HEK293 (cell line): ENCODE results near the gene DDX54.

Source experiments
- CTCF ChIA-PET: fragments of 350-600 bp; formaldehyde crosslinking; extraction: SDS; loops from one replicate; lab custom pipeline; 2021; ENCODE audit warnings: antibody characterized with exemption; lab: Yijun Ruan, JAX
- POLR2A ChIA-PET: fragments of 300-600 bp; formaldehyde crosslinking; extraction: SDS; loops from one replicate; lab custom pipeline; 2020; ENCODE audit warnings: antibody characterized with exemption, inconsistent platforms; lab: Yijun Ruan, JAX
- H3K27ac ChIP-seq: fragments of 200-500 bp; sonication (Bioruptor generic); 2 replicates; pipeline ENCODE4 v1.5.1; 2014; ENCODE audit warnings: low read depth, low read length, control low read depth, inconsistent platforms; ENCODE audit errors: extremely low read depth
- H3K36me3 ChIP-seq, 2 experiments: fragments of 200-500 bp in 1 of 2; sonication (Bioruptor generic) in 1 of 2; 1 replicate in 1 of 2; 2 replicates in 1 of 2; pipeline ENCODE4 v1.5.1; 2014 to 2017; ENCODE audit warnings: inconsistent platforms in 2 of 2, low read length in 2 of 2; ENCODE audit not compliant: control insufficient read depth in 2 of 2, insufficient read depth in 1 of 2
- H3K4me1 ChIP-seq: fragments of 200-500 bp; sonication (Bioruptor generic); 2 replicates; pipeline ENCODE4 v1.5.1; 2014; ENCODE audit warnings: mild to moderate bottlenecking, low read length, inconsistent platforms; ENCODE audit not compliant: control insufficient read depth, insufficient read depth
- H3K4me3 ChIP-seq: 2 replicates; pipeline ENCODE4 v1.5.1; 2011; ENCODE audit warnings: low read depth, mild to moderate bottlenecking, control low read depth, low read length, moderate library complexity
- H3K9me3 ChIP-seq: fragments of 200-500 bp; sonication (Bioruptor generic); 2 replicates; pipeline ENCODE4 v1.5.1; 2014; ENCODE audit warnings: low read depth, low read length, inconsistent platforms; ENCODE audit not compliant: control insufficient read depth, insufficient read depth
- HOXA7 ChIP-seq: sonication (generic); formaldehyde crosslinking; IDR thresholded peaks from 2 replicates; pipeline ENCODE4 v1.8.1; 2022; ENCODE audit warnings: missing genetic modification reagents, borderline replicate concordance
- HOXD13 ChIP-seq: sonication (generic); formaldehyde crosslinking; IDR thresholded peaks from 2 replicates; pipeline ENCODE4 v1.8.0; 2022; ENCODE audit warnings: missing genetic modification reagents, borderline replicate concordance
- MYNN ChIP-seq: fragments of 450-650 bp; formaldehyde crosslinking; IDR thresholded peaks from 2 replicates; pipeline ENCODE4 v1.5.1; 2016; ENCODE audit warnings: missing biosample characterization, missing genetic modification characterization, borderline replicate concordance
- YY2 ChIP-seq: fragments of 450-650 bp; formaldehyde crosslinking; IDR thresholded peaks from 2 replicates; pipeline ENCODE4 v1.5.1; 2016; ENCODE audit warnings: missing biosample characterization, missing genetic modification characterization
- ZBTB1 ChIP-seq: fragments of 450-650 bp; formaldehyde crosslinking; IDR thresholded peaks from 2 replicates; pipeline ENCODE4 v1.5.1; 2016; ENCODE audit warnings: missing biosample characterization, missing genetic modification characterization
- ZBTB20 ChIP-seq: fragments of 450-650 bp; formaldehyde crosslinking; IDR thresholded peaks from 2 replicates; pipeline ENCODE4 v1.5.1; 2016; ENCODE audit warnings: missing biosample characterization, missing genetic modification characterization
- ZBTB48 ChIP-seq: fragments of 450-650 bp; formaldehyde crosslinking; IDR thresholded peaks from 2 replicates; pipeline ENCODE4 v1.5.1; 2016; ENCODE audit warnings: missing biosample characterization, missing genetic modification characterization
- ZFP37 ChIP-seq: fragments of 450-650 bp; formaldehyde crosslinking; IDR thresholded peaks from 2 replicates; pipeline ENCODE4 v1.5.1; 2016; ENCODE audit warnings: missing biosample characterization, missing genetic modification characterization
- ZNF155 ChIP-seq: fragments of 450-650 bp; formaldehyde crosslinking; IDR thresholded peaks from 2 replicates; pipeline ENCODE4 v1.5.1; 2016; ENCODE audit warnings: missing biosample characterization, missing genetic modification characterization
- ZNF211 ChIP-seq: fragments of 450-650 bp; formaldehyde crosslinking; IDR thresholded peaks from 2 replicates; pipeline ENCODE4 v1.5.1; 2016; ENCODE audit warnings: low read depth, missing biosample characterization, missing genetic modification characterization
- ZNF600 ChIP-seq: fragments of 450-650 bp; formaldehyde crosslinking; IDR thresholded peaks from 2 replicates; pipeline ENCODE4 v1.5.1; 2016; ENCODE audit warnings: missing biosample characterization, missing genetic modification characterization
- ZXDB ChIP-seq: fragments of 450-650 bp; formaldehyde crosslinking; IDR thresholded peaks from 2 replicates; pipeline ENCODE4 v1.5.1; 2016; ENCODE audit warnings: missing biosample characterization, missing genetic modification characterization
- TF ChIP-seq, protein P1 (sequence below): fragments of 450-650 bp; formaldehyde crosslinking; IDR thresholded peaks from 2 replicates; pipeline ENCODE4 v1.5.1; 2016; ENCODE audit warnings: missing biosample characterization, missing genetic modification characterization
- TF ChIP-seq, protein P2 (sequence below): fragments of 450-650 bp; formaldehyde crosslinking; IDR thresholded peaks from 2 replicates; pipeline ENCODE4 v1.5.1; 2017; ENCODE audit warnings: missing biosample characterization, missing genetic modification characterization
- TF ChIP-seq, protein P3 (sequence below): fragments of 450-650 bp; formaldehyde crosslinking; IDR thresholded peaks from 2 replicates; pipeline ENCODE4 v1.5.1; 2016; ENCODE audit warnings: missing biosample characterization, missing genetic modification characterization
- TF ChIP-seq, protein P4 (sequence below): fragments of 450-650 bp; IDR thresholded peaks from 2 replicates; pipeline ENCODE4 v1.5.1; 2018; ENCODE audit warnings: missing biosample characterization, mild to moderate bottlenecking, missing genetic modification characterization
- TF ChIP-seq, protein P5 (sequence below): fragments of 450-650 bp; formaldehyde crosslinking; IDR thresholded peaks from 2 replicates; pipeline ENCODE4 v1.5.1; 2017; ENCODE audit warnings: missing biosample characterization, missing genetic modification characterization
- TF ChIP-seq, protein P6 (sequence below): fragments of 450-650 bp; formaldehyde crosslinking; IDR thresholded peaks from 2 replicates; pipeline ENCODE4 v1.5.1; 2016; ENCODE audit warnings: missing biosample characterization, missing genetic modification characterization
- TF ChIP-seq, protein P7 (sequence below): fragments of 450-650 bp; formaldehyde crosslinking; IDR thresholded peaks from 2 replicates; pipeline ENCODE4 v1.5.1; 2016; ENCODE audit warnings: missing biosample characterization, missing genetic modification characterization
- TF ChIP-seq, protein P8 (sequence below): fragments of 450-650 bp; formaldehyde crosslinking; IDR thresholded peaks from 2 replicates; pipeline ENCODE4 v1.5.1; 2017; ENCODE audit warnings: missing biosample characterization, mild to moderate bottlenecking, missing genetic modification characterization, moderate library complexity

DDX54 gene

DNA sequence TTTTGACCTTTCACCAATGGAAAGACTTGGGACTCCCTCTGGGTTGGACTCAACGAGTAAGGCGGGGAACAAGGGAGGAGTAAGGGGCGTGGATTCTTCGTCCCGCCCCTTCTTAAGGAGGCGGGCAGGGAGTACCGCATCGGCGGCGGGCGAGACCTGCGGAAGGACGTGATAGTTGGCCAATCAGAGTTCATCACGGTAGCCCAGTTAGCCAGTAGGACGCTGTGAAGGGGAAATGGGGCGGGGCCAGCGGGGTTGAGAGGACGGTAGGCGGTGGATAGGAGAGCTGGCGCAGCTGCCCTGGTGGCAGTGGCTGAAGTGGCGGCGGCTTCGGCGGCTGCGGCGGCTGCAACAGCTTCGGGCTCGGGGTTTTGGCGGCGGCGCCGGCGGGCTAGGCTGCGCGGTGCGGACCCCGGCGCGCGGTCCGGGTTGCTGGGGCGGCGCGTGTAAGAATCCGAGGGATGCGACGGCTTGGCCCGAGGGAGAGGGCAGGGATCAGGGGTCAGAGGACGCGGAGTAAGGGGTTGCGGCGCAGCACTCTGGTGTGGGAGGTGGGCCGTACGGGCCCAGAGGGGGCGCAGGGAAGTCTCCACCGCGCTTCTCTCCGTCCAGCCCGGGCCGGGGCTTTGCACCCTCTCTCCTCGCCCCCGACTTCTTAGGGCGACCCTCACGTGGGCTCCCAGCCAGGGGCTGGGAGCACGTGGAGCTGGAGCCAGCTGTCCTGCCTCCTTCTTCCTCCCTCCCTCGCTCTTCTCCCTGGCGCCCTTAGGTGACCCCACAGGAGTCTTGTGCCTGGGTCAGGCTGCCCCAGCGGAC is 36.1 kb upstream of the DDX54 start, which contains the start of gene TPCN1:
Gene TPCN1, plus strand, starts transcription at position 284 of the 816 bp plus-strand sequence. CDS start 5,389 bp downstream, outside the sequence.
- ChIA-PET CTCF (interaction anchor here (0.6 to 1.1 kb wide), 3 partner anchors 11 to 157 kb away, joined by 3 to 5 read pairs (median 4); no protein-coding TSS in a partner anchor), POLR2A (interaction anchor here (0.5 to 2.4 kb wide), 15 partner anchors 8 to 1463 kb away, joined by 3 to 12 read pairs (median 3); partner anchors contain the start of genes DDX54, RITA1, SLC8B1 and TBX3)
- H3K36me3 ChIP-seq: no peaks in the 10 kb centered on the region
- no peaks in the 10 kb centered on the region for H3K9me3 ChIP-seq
- H3K4me3 ChIP-seq: peak within 1 kb of the TSS; percentile 70
- H3K27ac ChIP-seq: peak within 1 kb of the TSS; percentile 33; the same call in 1 of the 2 replicates
- no peaks in the 10 kb centered on the region for H3K4me1 ChIP-seq
- TF ChIP-seq, protein P1, sequence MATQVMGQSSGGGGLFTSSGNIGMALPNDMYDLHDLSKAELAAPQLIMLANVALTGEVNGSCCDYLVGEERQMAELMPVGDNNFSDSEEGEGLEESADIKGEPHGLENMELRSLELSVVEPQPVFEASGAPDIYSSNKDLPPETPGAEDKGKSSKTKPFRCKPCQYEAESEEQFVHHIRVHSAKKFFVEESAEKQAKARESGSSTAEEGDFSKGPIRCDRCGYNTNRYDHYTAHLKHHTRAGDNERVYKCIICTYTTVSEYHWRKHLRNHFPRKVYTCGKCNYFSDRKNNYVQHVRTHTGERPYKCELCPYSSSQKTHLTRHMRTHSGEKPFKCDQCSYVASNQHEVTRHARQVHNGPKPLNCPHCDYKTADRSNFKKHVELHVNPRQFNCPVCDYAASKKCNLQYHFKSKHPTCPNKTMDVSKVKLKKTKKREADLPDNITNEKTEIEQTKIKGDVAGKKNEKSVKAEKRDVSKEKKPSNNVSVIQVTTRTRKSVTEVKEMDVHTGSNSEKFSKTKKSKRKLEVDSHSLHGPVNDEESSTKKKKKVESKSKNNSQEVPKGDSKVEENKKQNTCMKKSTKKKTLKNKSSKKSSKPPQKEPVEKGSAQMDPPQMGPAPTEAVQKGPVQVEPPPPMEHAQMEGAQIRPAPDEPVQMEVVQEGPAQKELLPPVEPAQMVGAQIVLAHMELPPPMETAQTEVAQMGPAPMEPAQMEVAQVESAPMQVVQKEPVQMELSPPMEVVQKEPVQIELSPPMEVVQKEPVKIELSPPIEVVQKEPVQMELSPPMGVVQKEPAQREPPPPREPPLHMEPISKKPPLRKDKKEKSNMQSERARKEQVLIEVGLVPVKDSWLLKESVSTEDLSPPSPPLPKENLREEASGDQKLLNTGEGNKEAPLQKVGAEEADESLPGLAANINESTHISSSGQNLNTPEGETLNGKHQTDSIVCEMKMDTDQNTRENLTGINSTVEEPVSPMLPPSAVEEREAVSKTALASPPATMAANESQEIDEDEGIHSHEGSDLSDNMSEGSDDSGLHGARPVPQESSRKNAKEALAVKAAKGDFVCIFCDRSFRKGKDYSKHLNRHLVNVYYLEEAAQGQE (tag by site-specific recombination): no peak
- TF ChIP-seq ZFP37 (tag by site-specific recombination) (no peak), ZXDB (tag by site-specific recombination) (peak; percentile 74), HOXD13 (CRISPR knock-in tag) (no peak), ZBTB1 (tag by site-specific recombination) (no peak), ZBTB20 (tag by site-specific recombination) (no peak), ZNF211 (tag by site-specific recombination) (no peak), ZNF600 (tag by site-specific recombination) (0 out of 2 replicates have a peak, but pooled peaks have one; percentile 37), ZBTB48 (tag by site-specific recombination) (peak; percentile 96), YY2 (tag by site-specific recombination) (no peak), MYNN (tag by site-specific recombination) (0 out of 2 replicates have a peak, but pooled peaks have one; percentile 10), ZNF155 (tag by site-specific recombination) (no peak), HOXA7 (no peak)
- TF ChIP-seq, protein P2, sequence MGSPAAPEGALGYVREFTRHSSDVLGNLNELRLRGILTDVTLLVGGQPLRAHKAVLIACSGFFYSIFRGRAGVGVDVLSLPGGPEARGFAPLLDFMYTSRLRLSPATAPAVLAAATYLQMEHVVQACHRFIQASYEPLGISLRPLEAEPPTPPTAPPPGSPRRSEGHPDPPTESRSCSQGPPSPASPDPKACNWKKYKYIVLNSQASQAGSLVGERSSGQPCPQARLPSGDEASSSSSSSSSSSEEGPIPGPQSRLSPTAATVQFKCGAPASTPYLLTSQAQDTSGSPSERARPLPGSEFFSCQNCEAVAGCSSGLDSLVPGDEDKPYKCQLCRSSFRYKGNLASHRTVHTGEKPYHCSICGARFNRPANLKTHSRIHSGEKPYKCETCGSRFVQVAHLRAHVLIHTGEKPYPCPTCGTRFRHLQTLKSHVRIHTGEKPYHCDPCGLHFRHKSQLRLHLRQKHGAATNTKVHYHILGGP: no peak
- TF ChIP-seq, protein P3, sequence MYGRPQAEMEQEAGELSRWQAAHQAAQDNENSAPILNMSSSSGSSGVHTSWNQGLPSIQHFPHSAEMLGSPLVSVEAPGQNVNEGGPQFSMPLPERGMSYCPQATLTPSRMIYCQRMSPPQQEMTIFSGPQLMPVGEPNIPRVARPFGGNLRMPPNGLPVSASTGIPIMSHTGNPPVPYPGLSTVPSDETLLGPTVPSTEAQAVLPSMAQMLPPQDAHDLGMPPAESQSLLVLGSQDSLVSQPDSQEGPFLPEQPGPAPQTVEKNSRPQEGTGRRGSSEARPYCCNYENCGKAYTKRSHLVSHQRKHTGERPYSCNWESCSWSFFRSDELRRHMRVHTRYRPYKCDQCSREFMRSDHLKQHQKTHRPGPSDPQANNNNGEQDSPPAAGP (tag by site-specific recombination): 0 out of 2 replicates have a peak, but pooled peaks have one; percentile 43
- TF ChIP-seq, protein P4, sequence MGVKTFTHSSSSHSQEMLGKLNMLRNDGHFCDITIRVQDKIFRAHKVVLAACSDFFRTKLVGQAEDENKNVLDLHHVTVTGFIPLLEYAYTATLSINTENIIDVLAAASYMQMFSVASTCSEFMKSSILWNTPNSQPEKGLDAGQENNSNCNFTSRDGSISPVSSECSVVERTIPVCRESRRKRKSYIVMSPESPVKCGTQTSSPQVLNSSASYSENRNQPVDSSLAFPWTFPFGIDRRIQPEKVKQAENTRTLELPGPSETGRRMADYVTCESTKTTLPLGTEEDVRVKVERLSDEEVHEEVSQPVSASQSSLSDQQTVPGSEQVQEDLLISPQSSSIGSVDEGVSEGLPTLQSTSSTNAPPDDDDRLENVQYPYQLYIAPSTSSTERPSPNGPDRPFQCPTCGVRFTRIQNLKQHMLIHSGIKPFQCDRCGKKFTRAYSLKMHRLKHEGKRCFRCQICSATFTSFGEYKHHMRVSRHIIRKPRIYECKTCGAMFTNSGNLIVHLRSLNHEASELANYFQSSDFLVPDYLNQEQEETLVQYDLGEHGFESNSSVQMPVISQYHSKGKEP (tag by site-specific recombination): no peak
- TF ChIP-seq, protein P5, sequence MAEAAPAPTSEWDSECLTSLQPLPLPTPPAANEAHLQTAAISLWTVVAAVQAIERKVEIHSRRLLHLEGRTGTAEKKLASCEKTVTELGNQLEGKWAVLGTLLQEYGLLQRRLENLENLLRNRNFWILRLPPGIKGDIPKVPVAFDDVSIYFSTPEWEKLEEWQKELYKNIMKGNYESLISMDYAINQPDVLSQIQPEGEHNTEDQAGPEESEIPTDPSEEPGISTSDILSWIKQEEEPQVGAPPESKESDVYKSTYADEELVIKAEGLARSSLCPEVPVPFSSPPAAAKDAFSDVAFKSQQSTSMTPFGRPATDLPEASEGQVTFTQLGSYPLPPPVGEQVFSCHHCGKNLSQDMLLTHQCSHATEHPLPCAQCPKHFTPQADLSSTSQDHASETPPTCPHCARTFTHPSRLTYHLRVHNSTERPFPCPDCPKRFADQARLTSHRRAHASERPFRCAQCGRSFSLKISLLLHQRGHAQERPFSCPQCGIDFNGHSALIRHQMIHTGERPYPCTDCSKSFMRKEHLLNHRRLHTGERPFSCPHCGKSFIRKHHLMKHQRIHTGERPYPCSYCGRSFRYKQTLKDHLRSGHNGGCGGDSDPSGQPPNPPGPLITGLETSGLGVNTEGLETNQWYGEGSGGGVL (tag by site-specific recombination): no peak
- TF ChIP-seq, protein P6, sequence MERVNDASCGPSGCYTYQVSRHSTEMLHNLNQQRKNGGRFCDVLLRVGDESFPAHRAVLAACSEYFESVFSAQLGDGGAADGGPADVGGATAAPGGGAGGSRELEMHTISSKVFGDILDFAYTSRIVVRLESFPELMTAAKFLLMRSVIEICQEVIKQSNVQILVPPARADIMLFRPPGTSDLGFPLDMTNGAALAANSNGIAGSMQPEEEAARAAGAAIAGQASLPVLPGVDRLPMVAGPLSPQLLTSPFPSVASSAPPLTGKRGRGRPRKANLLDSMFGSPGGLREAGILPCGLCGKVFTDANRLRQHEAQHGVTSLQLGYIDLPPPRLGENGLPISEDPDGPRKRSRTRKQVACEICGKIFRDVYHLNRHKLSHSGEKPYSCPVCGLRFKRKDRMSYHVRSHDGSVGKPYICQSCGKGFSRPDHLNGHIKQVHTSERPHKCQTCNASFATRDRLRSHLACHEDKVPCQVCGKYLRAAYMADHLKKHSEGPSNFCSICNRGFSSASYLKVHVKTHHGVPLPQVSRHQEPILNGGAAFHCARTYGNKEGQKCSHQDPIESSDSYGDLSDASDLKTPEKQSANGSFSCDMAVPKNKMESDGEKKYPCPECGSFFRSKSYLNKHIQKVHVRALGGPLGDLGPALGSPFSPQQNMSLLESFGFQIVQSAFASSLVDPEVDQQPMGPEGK: peak; percentile 64
- TF ChIP-seq, protein P7, sequence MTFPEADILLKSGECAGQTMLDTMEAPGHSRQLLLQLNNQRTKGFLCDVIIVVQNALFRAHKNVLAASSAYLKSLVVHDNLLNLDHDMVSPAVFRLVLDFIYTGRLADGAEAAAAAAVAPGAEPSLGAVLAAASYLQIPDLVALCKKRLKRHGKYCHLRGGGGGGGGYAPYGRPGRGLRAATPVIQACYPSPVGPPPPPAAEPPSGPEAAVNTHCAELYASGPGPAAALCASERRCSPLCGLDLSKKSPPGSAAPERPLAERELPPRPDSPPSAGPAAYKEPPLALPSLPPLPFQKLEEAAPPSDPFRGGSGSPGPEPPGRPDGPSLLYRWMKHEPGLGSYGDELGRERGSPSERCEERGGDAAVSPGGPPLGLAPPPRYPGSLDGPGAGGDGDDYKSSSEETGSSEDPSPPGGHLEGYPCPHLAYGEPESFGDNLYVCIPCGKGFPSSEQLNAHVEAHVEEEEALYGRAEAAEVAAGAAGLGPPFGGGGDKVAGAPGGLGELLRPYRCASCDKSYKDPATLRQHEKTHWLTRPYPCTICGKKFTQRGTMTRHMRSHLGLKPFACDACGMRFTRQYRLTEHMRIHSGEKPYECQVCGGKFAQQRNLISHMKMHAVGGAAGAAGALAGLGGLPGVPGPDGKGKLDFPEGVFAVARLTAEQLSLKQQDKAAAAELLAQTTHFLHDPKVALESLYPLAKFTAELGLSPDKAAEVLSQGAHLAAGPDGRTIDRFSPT (tag by site-specific recombination): peak; percentile 90
- TF ChIP-seq, protein P8, sequence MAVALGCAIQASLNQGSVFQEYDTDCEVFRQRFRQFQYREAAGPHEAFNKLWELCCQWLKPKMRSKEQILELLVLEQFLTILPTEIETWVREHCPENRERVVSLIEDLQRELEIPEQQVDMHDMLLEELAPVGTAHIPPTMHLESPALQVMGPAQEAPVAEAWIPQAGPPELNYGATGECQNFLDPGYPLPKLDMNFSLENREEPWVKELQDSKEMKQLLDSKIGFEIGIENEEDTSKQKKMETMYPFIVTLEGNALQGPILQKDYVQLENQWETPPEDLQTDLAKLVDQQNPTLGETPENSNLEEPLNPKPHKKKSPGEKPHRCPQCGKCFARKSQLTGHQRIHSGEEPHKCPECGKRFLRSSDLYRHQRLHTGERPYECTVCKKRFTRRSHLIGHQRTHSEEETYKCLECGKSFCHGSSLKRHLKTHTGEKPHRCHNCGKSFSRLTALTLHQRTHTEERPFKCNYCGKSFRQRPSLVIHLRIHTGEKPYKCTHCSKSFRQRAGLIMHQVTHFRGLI (tag by site-specific recombination): no peak
